Aorta (tissue), 5 donors: Measurements from ENCODE around the gene RASL11B. TPM values are rescaled to one million over a fixed set of nuclear protein-coding genes. Genes with fewer than 3 reads are reported as not detected.

Experiments
- ATAC-seq: fragments of 200-7000 bp; cut with Tn5 transposase; one replicate; pipeline ENCODE4 v1.9.1; 2022; ENCODE audit warnings: moderate library complexity; ENCODE audit not compliant: low FRiP score
- DNase-seq, 2 donors: peaks; one replicate each; pipeline ENCODE4 v3.0.0-alpha.2; 2020
- H3K27ac ChIP-seq, 2 donors: one replicate each; pipeline ENCODE4 v1.5.1; 2013; ENCODE audit warnings: low read length in 2 of 2, mild to moderate bottlenecking in 2 of 2, moderate library complexity in 2 of 2, control low read depth in 1 of 2, inconsistent platforms in 1 of 2, low read depth in 1 of 2
- H3K27me3 ChIP-seq, 2 donors: one replicate each; pipeline ENCODE4 v1.6.1; 2013; ENCODE audit warnings: control low read depth in 1 of 2, low read length in 1 of 2, mild to moderate bottlenecking in 1 of 2, moderate library complexity in 1 of 2; ENCODE audit not compliant: insufficient read depth in 2 of 2, control insufficient read depth in 1 of 2
- H3K36me3 ChIP-seq, 2 donors: one replicate each; pipeline ENCODE4 v1.6.1; 2013; ENCODE audit warnings: control low read depth in 1 of 2, low read length in 1 of 2, mild to moderate bottlenecking in 1 of 2; ENCODE audit not compliant: insufficient read depth in 2 of 2, control insufficient read depth in 1 of 2
- H3K4me1 ChIP-seq, 2 donors: one replicate each; pipeline ENCODE4 v1.6.1; 2013; ENCODE audit warnings: low read length in 2 of 2, control low read depth in 1 of 2, mild to moderate bottlenecking in 1 of 2, moderate library complexity in 1 of 2; ENCODE audit not compliant: insufficient read depth in 2 of 2, control insufficient read depth in 1 of 2
- H3K4me3 ChIP-seq, 2 donors: one replicate each; pipeline ENCODE4 v1.5.1; 2013; ENCODE audit warnings: low read length in 2 of 2, control low read depth in 1 of 2, mild to moderate bottlenecking in 1 of 2
- H3K9me3 ChIP-seq: one replicate; pipeline ENCODE4 v1.6.1; 2013; ENCODE audit warnings: mild to moderate bottlenecking, low read length; ENCODE audit not compliant: control insufficient read depth
- WGBS, 2 donors: extraction: QIAGEN DNeasy Blood & Tissue Kit; methylation state at CpG; one replicate each; pipeline ENCODE4 v1.1.7; 2013; 5-methylcytosine and 5-hydroxymethylcytosine counted together
- intact Hi-C, 2 donors: fragments of 100-400 bp; cut with DNase I; formaldehyde crosslinking; loops; one replicate each; pipeline versions ENCODE4 v1.14.2 to v1.15.0; 2022
- polyA plus RNA-seq, 2 donors: library from polyadenylated mRNA; stranded (reverse); fragments of 200-250 nt; gene quantifications; one replicate each; pipeline ENCODE4 v1.2.3, GENCODE V29; 2013
- total RNA-seq, 2 donors: library from RNA; stranded (reverse); fragmentation: NEBNext Ultra II Directional; extraction: Animal tissue kit (Norgen Biotek cat#: 25700); gene quantifications; one replicate each; pipeline ENCODE4 v1.2.1, GENCODE V29; 2021
- donor health status: healthy with polysubstance abuse.
- donor health status: Bipolar disorder and iron deficiency.
- donor health status: DM: no; HTN: no; CAD: no.
- donor health status: DM: no; HTN: no; CAD: no.
- donor health status: DM: yes; HTN: yes; CAD: no.

RASL11B gene
- total and polyA plus RNA-seq, 4 donors, result 4.8 to 12.3 (median 5.7) TPM

- Histone ChIP-seq H3K4me1 (no peaks in the 10 kb centered on the region), H3K27me3 (no peaks in the 10 kb centered on the region), H3K27ac (no peak overlapping the region), H3K9me3 (no peaks in the 10 kb centered on the region), H3K4me3 (no peak overlapping the region), H3K36me3 (no peaks in the 10 kb centered on the region)
- no peak for DNase-seq
- intact Hi-C loops, result no loop called here
- WGBS, 2 donors, result 90 to 91% methylated on average over 1 of the region's 1 CpG
- ATAC-seq, result no peak
Measured at GRCh38 chr4:52873191-52873590, 11.1 kb downstream of the RASL11B start.

GRCh38 chr4:52873861-52874343 lies 11.8 kb downstream of the RASL11B start:
- Histone ChIP-seq H3K4me3 (no peak overlapping the region), H3K36me3 (no peaks in the 10 kb centered on the region), H3K4me1 (no peaks in the 10 kb centered on the region), H3K27ac (no peak overlapping the region), H3K27me3 (no peaks in the 10 kb centered on the region), H3K9me3 (no peaks in the 10 kb centered on the region)
- ATAC-seq (no peak), DNase-seq (no peak)
- intact Hi-C loops, result no loop called here
- 93 to 94% methylated on average over 10 of the region's 10 CpGs for WGBS, 2 donors

GRCh38 chr4:52874948-52875347 lies 12.8 kb downstream of the RASL11B start:
- H3K27me3 ChIP-seq, result no peaks in the 10 kb centered on the region
- ATAC-seq (no peak), DNase-seq (no peak)
- 95 to 98% methylated on average over 5 of the region's 5 CpGs for WGBS, 2 donors
- intact Hi-C loops, result no loop called here
- no peak overlapping the region for H3K4me3 ChIP-seq
- H3K4me1 ChIP-seq, result no peaks in the 10 kb centered on the region
- H3K27ac ChIP-seq, result no peak overlapping the region
- H3K36me3 ChIP-seq, result no peaks in the 10 kb centered on the region
- H3K9me3 ChIP-seq, result no peaks in the 10 kb centered on the region

GRCh38 chr4:52876069-52876468 lies 14.0 kb downstream of the RASL11B start:
- 93 to 94% methylated on average over 4 of the region's 4 CpGs for WGBS, 2 donors
- H3K27me3 ChIP-seq, result no peaks in the 10 kb centered on the region
- DNase-seq (no peak), ATAC-seq (no peak)
- no peaks in the 10 kb centered on the region for H3K36me3 ChIP-seq
- H3K27ac ChIP-seq, result no peak overlapping the region
- intact Hi-C loops, result no loop called here
- no peaks in the 10 kb centered on the region for H3K9me3 ChIP-seq
- no peak overlapping the region for H3K4me3 ChIP-seq
- H3K4me1 ChIP-seq, result no peaks in the 10 kb centered on the region

GRCh38 chr4:52877036-52877435 lies 14.9 kb downstream of the RASL11B start:
- Histone ChIP-seq H3K27me3 (no peaks in the 10 kb centered on the region), H3K4me1 (no peaks in the 10 kb centered on the region), H3K4me3 (no peak overlapping the region), H3K27ac (no peak overlapping the region), H3K36me3 (no peaks in the 10 kb centered on the region), H3K9me3 (no peaks in the 10 kb centered on the region)
- intact Hi-C loops, result no loop called here
- WGBS, 2 donors, result 64 to 71% methylated on average over 2 of the region's 2 CpGs
- DNase-seq (no peak), ATAC-seq (no peak)

GRCh38 chr4:52877694-52878093 lies 15.6 kb downstream of the RASL11B start:
- no peak for ATAC-seq
- Histone ChIP-seq H3K27ac (no peak overlapping the region), H3K36me3 (no peaks in the 10 kb centered on the region), H3K4me1 (no peaks in the 10 kb centered on the region), H3K9me3 (no peaks in the 10 kb centered on the region), H3K4me3 (no peak overlapping the region), H3K27me3 (no peaks in the 10 kb centered on the region)
- 94 to 96% methylated on average over 6 of the region's 6 CpGs for WGBS, 2 donors
- intact Hi-C loops, result no loop called here
- DNase-seq, result no peak

GRCh38 chr4:52879471-52879870 lies 17.4 kb downstream of the RASL11B start:
- Histone ChIP-seq H3K36me3 (no peaks in the 10 kb centered on the region), H3K4me3 (no peak overlapping the region), H3K27me3 (no peaks in the 10 kb centered on the region), H3K9me3 (no peaks in the 10 kb centered on the region), H3K27ac (no peak overlapping the region), H3K4me1 (no peaks in the 10 kb centered on the region)
- DNase-seq (no peak), ATAC-seq (no peak)
- WGBS, 2 donors, result 90% methylated on average over 3 of the region's 3 CpGs
- intact Hi-C loops, result no loop called here

- ATAC-seq (no peak), DNase-seq (no peak)
- Histone ChIP-seq H3K36me3 (no peaks in the 10 kb centered on the region), H3K4me3 (no peak overlapping the region), H3K27me3 (no peaks in the 10 kb centered on the region), H3K27ac (no peak overlapping the region), H3K4me1 (no peaks in the 10 kb centered on the region), H3K9me3 (no peaks in the 10 kb centered on the region)
- WGBS, 2 donors, result 93 to 99% methylated on average over 1 of the region's 1 CpG
- intact Hi-C loops, result no loop called here
Measured at GRCh38 chr4:52880994-52881393, 18.9 kb downstream of the RASL11B start.

- H3K27me3 ChIP-seq, result no peaks in the 10 kb centered on the region
- intact Hi-C loops, result no loop called here
- DNase-seq (no peak), ATAC-seq (no peak)
- H3K9me3 ChIP-seq, result no peaks in the 10 kb centered on the region
- H3K4me3 ChIP-seq, result no peak overlapping the region
- H3K4me1 ChIP-seq, result no peaks in the 10 kb centered on the region
- no peak overlapping the region for H3K27ac ChIP-seq
- no peaks in the 10 kb centered on the region for H3K36me3 ChIP-seq
- WGBS, 2 donors, result 91 to 96% methylated on average over 4 of the region's 4 CpGs
Measured at GRCh38 chr4:52883183-52883621, 21.1 kb downstream of the RASL11B start.
